Astrocyte (in vitro differentiated cells and primary cell): ENCODE data around the gene TSNAXIP1.

Source experiments
- CTCF ChIP-seq: IDR thresholded peaks from 2 replicates; pipeline ENCODE4 v1.5.1; 2011; ENCODE audit warnings: low read depth, mild to moderate bottlenecking, inconsistent platforms, low read length, moderate library complexity; ENCODE audit not compliant: insufficient read depth
- EZH2 ChIP-seq: IDR thresholded peaks from 2 replicates; pipeline ENCODE4 v1.6.1; 2012; ENCODE audit warnings: mild to moderate bottlenecking, low read length, inconsistent platforms; ENCODE audit not compliant: insufficient read depth

- TF ChIP-seq CTCF, result no peak
- no peak for TF ChIP-seq EZH2
Measured at GRCh38 chr16:67801241-67801640, 5.4 kb upstream of the TSNAXIP1 start.
